IMR-90 (cell line): ENCODE results near the gene PNKP. TPM values are rescaled to one million over a fixed set of nuclear protein-coding genes. Genes with fewer than 3 reads are reported as not detected.

Source experiments
- ATAC-seq: fragments of 200-7000 bp; cut with Tn5 transposase; 2 replicates; pipeline ENCODE4 v1.9.1; 2020; ENCODE audit warnings: low read depth, mild to moderate bottlenecking, moderate library complexity
- BruUV-seq: library from RNA; stranded (reverse); fragments of 400-500 nt; replicated peaks from 2 replicates; lab custom pipeline; 2021; lab: Mats Ljungman, UMichigan
- CTCF ChIA-PET: fragments of 300-600 bp; formaldehyde crosslinking; extraction: SDS; loops from one replicate; lab custom pipeline; 2021; ENCODE audit warnings: antibody characterized with exemption; lab: Yijun Ruan, JAX
- POLR2A ChIA-PET: fragments of 300-600 bp; sonication (Branson Sonifier 250); formaldehyde crosslinking; loops from one replicate; lab custom pipeline; 2022; ENCODE audit warnings: antibody characterized with exemption; ENCODE audit not compliant: unreplicated experiment; lab: Charles Lee
- DNase-seq: peaks from one replicate; pipeline ENCODE4 v3.0.0; 2013
- H2AFZ ChIP-seq: replicated peaks from 2 replicates; pipeline ENCODE3; 2013; ENCODE audit warnings: low read length, mild to moderate bottlenecking; ENCODE audit not compliant: poor library complexity
- H2AK5ac ChIP-seq: 2 replicates; pipeline ENCODE4 v1.6.1; 2013; ENCODE audit warnings: low read depth, low read length, inconsistent platforms
- H2AK9ac ChIP-seq: replicated peaks from 2 replicates; pipeline ENCODE3; 2013; ENCODE audit warnings: mild to moderate bottlenecking, low read depth, low read length, moderate library complexity; ENCODE audit not compliant: poor library complexity
- H2BK120ac ChIP-seq: 2 replicates; pipeline ENCODE4 v1.6.1; 2013; ENCODE audit warnings: low read depth, low read length, inconsistent platforms
- H2BK15ac ChIP-seq: 3 replicates; pipeline ENCODE4 v1.6.1; 2013; ENCODE audit warnings: low read depth, low read length, inconsistent platforms
- H2BK20ac ChIP-seq: 2 replicates; pipeline ENCODE4 v1.6.1; 2013; ENCODE audit warnings: low read depth, mild to moderate bottlenecking, inconsistent platforms, low read length, moderate library complexity
- H2BK5ac ChIP-seq: 2 replicates; pipeline ENCODE4 v1.6.1; 2013; ENCODE audit warnings: mild to moderate bottlenecking, low read depth, low read length, inconsistent platforms; ENCODE audit not compliant: poor library complexity, severe bottlenecking
- H3K14ac ChIP-seq: replicated peaks from 2 replicates; pipeline ENCODE4 v1.6.1; 2013; ENCODE audit warnings: low read depth, low read length, inconsistent platforms
- H3K18ac ChIP-seq: 2 replicates; pipeline ENCODE4 v1.6.1; 2013; ENCODE audit warnings: low read depth, low read length, control low read depth
- H3K23ac ChIP-seq: 2 replicates; pipeline ENCODE4 v1.6.1; 2013; ENCODE audit warnings: low read depth, low read length, inconsistent platforms
- H3K27ac ChIP-seq: 2 replicates; pipeline ENCODE4 v1.5.1; 2013; ENCODE audit warnings: mild to moderate bottlenecking, control low read depth, low read length; ENCODE audit not compliant: insufficient read depth
- H3K27me3 ChIP-seq: 2 replicates; pipeline ENCODE4 v1.6.1; 2013; ENCODE audit warnings: low read length; ENCODE audit not compliant: control insufficient read depth, insufficient read depth
- H3K36me3 ChIP-seq: 2 replicates; pipeline ENCODE4 v1.6.1; 2013; ENCODE audit warnings: low read length, mixed read lengths; ENCODE audit not compliant: control insufficient read depth, insufficient read depth
- H3K4ac ChIP-seq: 2 replicates; pipeline ENCODE4 v1.6.1; 2013; ENCODE audit warnings: low read depth, low read length, inconsistent platforms
- H3K4me1 ChIP-seq: 2 replicates; pipeline ENCODE4 v1.6.1; 2013; ENCODE audit warnings: low read length, mixed read lengths; ENCODE audit not compliant: control insufficient read depth, insufficient read depth
- H3K4me2 ChIP-seq: 2 replicates; pipeline ENCODE4 v1.6.1; 2013; ENCODE audit warnings: low read depth, mild to moderate bottlenecking, control low read depth, low read length, moderate library complexity
- H3K4me3 ChIP-seq: 2 replicates; pipeline ENCODE4 v1.5.1; 2013; ENCODE audit warnings: low read depth, mild to moderate bottlenecking, control low read depth, low read length, moderate library complexity; ENCODE audit not compliant: insufficient read depth
- H3K56ac ChIP-seq: 2 replicates; pipeline ENCODE4 v1.6.1; 2013; ENCODE audit warnings: low read length, inconsistent platforms; ENCODE audit not compliant: insufficient read depth; ENCODE audit errors: extremely low read depth
- H3K79me1 ChIP-seq, 2 experiments: 2 replicates each; pipeline ENCODE4 v1.6.1; 2013; ENCODE audit warnings: low read length in 2 of 2, inconsistent platforms in 1 of 2, low read depth in 1 of 2
- H3K9ac ChIP-seq: 2 replicates; pipeline ENCODE4 v1.6.1; 2013; ENCODE audit warnings: low read depth, low read length, control low read depth
- H3K9me1 ChIP-seq: 2 replicates; pipeline ENCODE4 v1.6.1; 2013; ENCODE audit warnings: low read length, inconsistent platforms; ENCODE audit not compliant: insufficient read depth
- H3K9me3 ChIP-seq: 2 replicates; pipeline ENCODE4 v1.6.1; 2013; ENCODE audit warnings: low read length; ENCODE audit not compliant: control insufficient read depth, insufficient read depth
- H4K20me1 ChIP-seq: 2 replicates; pipeline ENCODE4 v1.6.1; 2013; ENCODE audit warnings: low read length, inconsistent platforms; ENCODE audit not compliant: insufficient read depth
- H4K5ac ChIP-seq: 2 replicates; pipeline ENCODE4 v1.6.1; 2013; ENCODE audit warnings: mild to moderate bottlenecking, low read depth, low read length, control low read depth
- H4K8ac ChIP-seq, 2 experiments: 2 replicates each; pipeline ENCODE4 v1.6.1; 2013; ENCODE audit warnings: low read depth in 2 of 2, low read length in 2 of 2, control low read depth in 1 of 2, inconsistent platforms in 1 of 2
- H4K91ac ChIP-seq: 2 replicates; pipeline ENCODE4 v1.6.1; 2013; ENCODE audit warnings: low read depth, low read length, inconsistent platforms; ENCODE audit not compliant: insufficient read depth
- CEBPB ChIP-seq: IDR thresholded peaks from 2 replicates; pipeline ENCODE4 v1.6.1; 2012; ENCODE audit warnings: low read depth, low read length, improper control_type of control experiment
- CTCF ChIP-seq: conservative IDR thresholded peaks from 2 replicates; pipeline ENCODE4 v1.5.1; 2012; ENCODE audit warnings: mild to moderate bottlenecking, low read depth, low read length, improper control_type of control experiment
- FOS ChIP-seq: fragments of 150-350 bp; IDR thresholded peaks from 2 replicates; pipeline ENCODE4 v1.6.1; 2016; ENCODE audit warnings: low read depth, low read length
- MAFK ChIP-seq: IDR thresholded peaks from 2 replicates; pipeline ENCODE4 v1.6.1; 2012; ENCODE audit warnings: low read depth, low read length, improper control_type of control experiment
- MXI1 ChIP-seq: IDR thresholded peaks from 2 replicates; pipeline ENCODE4 v1.6.1; 2012; ENCODE audit warnings: low read depth, mild to moderate bottlenecking, low read length, moderate library complexity, borderline replicate concordance
- NFE2L2 ChIP-seq: fragments of 150-350 bp; IDR thresholded peaks from 2 replicates; pipeline ENCODE4 v1.6.1; 2016; ENCODE audit warnings: low read depth, mild to moderate bottlenecking, low read length
- POLR2A ChIP-seq: IDR thresholded peaks from 2 replicates; pipeline ENCODE4 v1.6.1; 2012; ENCODE audit warnings: mild to moderate bottlenecking, low read depth, low read length
- RAD21 ChIP-seq: IDR thresholded peaks from 2 replicates; pipeline ENCODE4 v1.6.1; 2012; ENCODE audit warnings: low read length, improper control_type of control experiment
- SMC3 ChIP-seq: fragments of 150-350 bp; IDR thresholded peaks from 2 replicates; pipeline ENCODE4 v1.6.1; 2016; ENCODE audit warnings: low read depth, mild to moderate bottlenecking, antibody characterized with exemption, low read length, moderate library complexity
- WGBS, 2 experiments: methylation state at CpG; one replicate each; pipeline versions ENCODE4 v1.1.5 to v1.1.7; 2013; ENCODE audit warnings: missing lambda C conversion rate in 2 of 2; ENCODE audit not compliant: insufficient read length in 1 of 2; ENCODE audit errors: extremely low coverage in 2 of 2; 5-methylcytosine and 5-hydroxymethylcytosine counted together
- dilution Hi-C: fragments of 300-500 bp; cut with HindIII; formaldehyde crosslinking; loops from one replicate; pipeline ENCODE4 v1.14.3; 2018; ENCODE audit warnings: low sequenced_read_pairs; ENCODE audit not compliant: unreplicated experiment
- in situ Hi-C: fragments of 300-500 bp; cut with MboI; formaldehyde crosslinking; loops from 3 replicates; pipeline ENCODE4 v1.14.3; 2019; ENCODE audit warnings: low sequenced_read_pairs, inconsistent platforms, mixed read lengths
- intact Hi-C: fragments of 100-400 bp; cut with micrococcal nuclease; formaldehyde crosslinking; loops from 2 replicates; pipeline ENCODE4 v1.10.0; 2022
- polyA plus RNA-seq, 3 experiments: library from polyadenylated mRNA; depleted of rRNA; stranded (reverse); fragments of >200 nt; gene quantifications; 2 replicates each; pipeline ENCODE4 v1.2.3, GENCODE V29; 2012; ENCODE audit warnings: low replicate concordance in 1 of 3
- total RNA-seq: library from RNA; depleted of rRNA; stranded (reverse); fragments of >200 nt; gene quantifications from 2 replicates; pipeline ENCODE4 v1.2.3, GENCODE V29; 2012
- TF ChIP-seq, protein P1 (sequence below): fragments of 150-350 bp; IDR thresholded peaks from 2 replicates; pipeline ENCODE4 v1.6.1; 2017; ENCODE audit warnings: mild to moderate bottlenecking, antibody characterized with exemption, low read length, low read depth

PNKP gene
- total and polyA plus RNA-seq, 2 of the 4 experiments (the other 2 are of a cell fraction), result 14.2 to 25.0 TPM

DNA sequence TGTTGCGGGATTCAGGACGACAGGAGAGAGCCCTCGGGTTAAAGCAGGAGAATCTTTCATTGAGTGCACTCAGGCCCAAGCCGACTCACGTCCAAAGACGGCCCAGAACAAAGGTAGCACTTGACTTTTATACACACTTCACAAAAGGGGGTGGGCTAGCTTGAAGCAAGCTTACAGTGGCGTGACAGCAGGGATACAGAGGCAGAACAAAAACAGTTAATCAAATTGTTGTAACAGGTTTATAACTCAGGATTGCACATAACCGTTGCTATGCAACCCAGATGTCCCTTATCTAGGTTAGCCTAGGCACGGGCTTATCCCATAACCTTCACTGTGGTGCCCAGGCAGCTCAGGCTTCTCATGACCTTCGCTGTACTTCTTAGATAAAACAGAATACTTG, 47.3 kb downstream of the PNKP start:
- BruUV-seq, result no TSS peak
- dilution Hi-C loops (no loop called here), in situ Hi-C loops (no loop called here)

More for the DNA sequence above, 47.3 kb downstream of the PNKP start:
- no peak overlapping the region for H3K14ac ChIP-seq
- POLR2A ChIA-PET, result no interaction called here
- H3K4ac ChIP-seq, result no peak overlapping the region
- H4K91ac ChIP-seq, result no peak overlapping the region
- H2AK9ac ChIP-seq, result no peak overlapping the region
- H3K56ac ChIP-seq, result no peak overlapping the region
- no peak overlapping the region for H2AK5ac ChIP-seq
- no peak overlapping the region for H3K9ac ChIP-seq
- H2BK15ac ChIP-seq, result no peak overlapping the region; the same call in 2 of the 3 replicates
- ATAC-seq (no peak), DNase-seq (no peak)
- H3K4me3 ChIP-seq, result no peak overlapping the region
- H2AFZ ChIP-seq, result no peak overlapping the region
- H3K27me3 ChIP-seq, result no peaks in the 10 kb centered on the region
- H4K5ac ChIP-seq, result no peak overlapping the region
- no peaks in the 10 kb centered on the region for H3K9me3 ChIP-seq
- H3K4me2 ChIP-seq, result no peak overlapping the region
- H3K9me1 ChIP-seq, result peaks cover 3% of the 10 kb centered on the region; the same call in 1 of the 2 replicates
- no peak overlapping the region for H2BK5ac ChIP-seq
- no peak for TF ChIP-seq POLR2A
- TF ChIP-seq RAD21, result no peak
- no peak for TF ChIP-seq FOS
- TF ChIP-seq NFE2L2, result no peak
- TF ChIP-seq, protein P1, sequence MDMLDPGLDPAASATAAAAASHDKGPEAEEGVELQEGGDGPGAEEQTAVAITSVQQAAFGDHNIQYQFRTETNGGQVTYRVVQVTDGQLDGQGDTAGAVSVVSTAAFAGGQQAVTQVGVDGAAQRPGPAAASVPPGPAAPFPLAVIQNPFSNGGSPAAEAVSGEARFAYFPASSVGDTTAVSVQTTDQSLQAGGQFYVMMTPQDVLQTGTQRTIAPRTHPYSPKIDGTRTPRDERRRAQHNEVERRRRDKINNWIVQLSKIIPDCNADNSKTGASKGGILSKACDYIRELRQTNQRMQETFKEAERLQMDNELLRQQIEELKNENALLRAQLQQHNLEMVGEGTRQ, result no peak
- no peak for TF ChIP-seq MXI1
- no peak for TF ChIP-seq CEBPB
- no peak for TF ChIP-seq SMC3
- no peak for TF ChIP-seq CTCF
- no peak for TF ChIP-seq MAFK
- CTCF ChIA-PET, result no interaction called here
- H3K23ac ChIP-seq, result no peak overlapping the region
- 50% methylated on average over 2 of the region's 10 CpGs; no CpG with 5 or more reads in 1 of the 2 experiments for WGBS, 2 experiments
- no peak overlapping the region for H3K27ac ChIP-seq
- H2BK120ac ChIP-seq, result no peak overlapping the region
- intact Hi-C loops, result no loop called here
- no peak overlapping the region for H3K18ac ChIP-seq
- peaks cover 11% of the 10 kb centered on the region for H3K36me3 ChIP-seq
- H4K8ac ChIP-seq, result no peak overlapping the region
- no peak overlapping the region for H2BK20ac ChIP-seq
- H4K20me1 ChIP-seq, result peaks cover 12% of the 10 kb centered on the region; the same call in 1 of the 2 replicates
- H3K4me1 ChIP-seq, result peaks cover 6% of the 10 kb centered on the region
- H3K79me1 ChIP-seq, result peaks cover 22 to 56% of the 10 kb centered on the region in 2 experiments
